Thyroid gland (tissue), 4 donors: ENCODE data around the gene RYR3. TPM values are rescaled to one million over a fixed set of nuclear protein-coding genes. Genes with fewer than 3 reads are reported as not detected.

ENCODE experiments used
- DNase-seq, 2 donors: peaks; one replicate each; pipeline ENCODE4 v3.0.0-alpha.2; 2019
- H3K27ac ChIP-seq, 3 donors: fragments of 200-600 bp; sonication (generic); 1 replicate in 2 of 3; 2 replicates in 1 of 3; pipeline ENCODE4 v1.5.1; 2016 to 2019; ENCODE audit warnings: mild to moderate bottlenecking in 1 of 3, moderate library complexity in 1 of 3
- H3K27me3 ChIP-seq: fragments of 200-600 bp; sonication (generic); one replicate; pipeline ENCODE4 v1.5.1; 2019
- H3K36me3 ChIP-seq, 2 donors: fragments of 200-600 bp; sonication (generic); one replicate each; pipeline ENCODE4 v1.5.1; 2016 to 2019
- H3K4me1 ChIP-seq, 2 donors: fragments of 200-600 bp; sonication (generic); one replicate each; pipeline ENCODE4 v1.5.1; 2017 to 2019
- H3K4me3 ChIP-seq, 3 donors: fragments of 200-600 bp; sonication (generic); replicated peaks in 1 of 3; 1 replicate in 2 of 3; 2 replicates in 1 of 3; pipeline ENCODE4 v1.5.1; 2016; ENCODE audit warnings: mild to moderate bottlenecking in 1 of 3
- H3K9me3 ChIP-seq: fragments of 200-600 bp; sonication (generic); one replicate; pipeline ENCODE4 v1.5.1; 2017
- CTCF ChIP-seq, 6 experiments: fragments of 200-600 bp in 3 of 6; fragments of 450-650 bp in 3 of 6; sonication (generic) in 3 of 6; IDR thresholded peaks; one replicate each; pipeline ENCODE4 v1.5.1; 2016 to 2019; ENCODE audit warnings: antibody characterized with exemption in 6 of 6, mild to moderate bottlenecking in 2 of 6, inconsistent platforms in 1 of 6, moderate library complexity in 1 of 6
- POLR2A ChIP-seq, 2 donors: fragments of 450-650 bp; IDR thresholded peaks; one replicate each; pipeline ENCODE4 v1.6.1; 2017; ENCODE audit warnings: antibody characterized with exemption in 2 of 2, mild to moderate bottlenecking in 2 of 2, moderate library complexity in 1 of 2
- WGBS, 2 donors: methylation state at CpG; one replicate each; pipeline ENCODE4 v1.1.5; 2017; 5-methylcytosine and 5-hydroxymethylcytosine counted together
- intact Hi-C: fragments of 100-400 bp; cut with DNase I; formaldehyde crosslinking; loops from one replicate; pipeline ENCODE4 v1.15.1; 2023
- total RNA-seq, 4 donors: library from RNA; depleted of rRNA; stranded (reverse); fragments of >200 nt; gene quantifications; one replicate each; pipeline ENCODE4 v1.2.3, GENCODE V29; 2016

Gene RYR3
- total RNA-seq, 4 donors from 2014 or later, result 0.27 to 4.2 (median 0.34) TPM

GRCh38 chr15:33729653-33730052, 418.9 kb downstream of the RYR3 start:
- Histone ChIP-seq H3K27ac (no peak overlapping the region), H3K27me3 (no peaks in the 10 kb centered on the region), H3K9me3 (no peaks in the 10 kb centered on the region), H3K36me3 (no peaks in the 10 kb centered on the region), H3K4me3 (no peak overlapping the region), H3K4me1 (no peaks in the 10 kb centered on the region)
- DNase-seq, result peak; percentile 8 to 17
- 84 to 92% methylated on average over 4 of the region's 4 CpGs for WGBS, 2 donors
- TF ChIP-seq CTCF (IDR thresholded peaks at IDR 0.05) (peak in 3 of 6 experiments; percentile 14 to 29 (median 29)), POLR2A (IDR thresholded peaks at IDR 0.05) (no peak)
- intact Hi-C loops, result loop anchor here (10.0 kb wide), 1 partner anchor 235 kb away; the partner anchor contains the start of gene CHRM5

- Histone ChIP-seq H3K9me3 (no peaks in the 10 kb centered on the region), H3K27me3 (no peaks in the 10 kb centered on the region), H3K4me3 (no peak overlapping the region), H3K27ac (no peak overlapping the region), H3K36me3 (no peaks in the 10 kb centered on the region), H3K4me1 (no peaks in the 10 kb centered on the region)
- intact Hi-C loops, result loop anchor here (10.0 kb wide), 1 partner anchor 234 kb away; the partner anchor contains the start of gene CHRM5
- DNase-seq, result no peak
- 81 to 94% methylated on average over 3 to 4 of the region's 4 CpGs for WGBS, 2 donors
- TF ChIP-seq CTCF (IDR thresholded peaks at IDR 0.05) (no peak), POLR2A (IDR thresholded peaks at IDR 0.05) (no peak)
Observed at GRCh38 chr15:33730815-33731214, 420.0 kb downstream of the RYR3 start.

- Histone ChIP-seq H3K27me3 (no peaks in the 10 kb centered on the region), H3K9me3 (no peaks in the 10 kb centered on the region), H3K36me3 (no peaks in the 10 kb centered on the region), H3K27ac (no peak overlapping the region), H3K4me3 (no peak overlapping the region), H3K4me1 (no peaks in the 10 kb centered on the region)
- intact Hi-C loops, result loop anchor here (10.0 kb wide), 1 partner anchor 230 kb away; the partner anchor contains the start of gene CHRM5
- WGBS, 2 donors, result 20 to 39% methylated on average over 1 of the region's 1 CpG
- TF ChIP-seq POLR2A (IDR thresholded peaks at IDR 0.05), result no peak
- TF ChIP-seq CTCF (IDR thresholded peaks at IDR 0.05), result no peak
- DNase-seq, result no peak
Observed at GRCh38 chr15:33735143-33735542, 424.4 kb downstream of the RYR3 start.

GRCh38 chr15:33735637-33736247, 425.0 kb downstream of the RYR3 start:
- TF ChIP-seq CTCF (IDR thresholded peaks at IDR 0.05) (peak in 5 of 6 experiments; percentile 31 to 67 (median 60)), POLR2A (IDR thresholded peaks at IDR 0.05) (no peak)
- intact Hi-C loops, result loop anchor here (10.0 kb wide), 1 partner anchor 229 kb away; the partner anchor contains the start of gene CHRM5

More at GRCh38 chr15:33735637-33736247, 425.0 kb downstream of the RYR3 start:
- H3K36me3 ChIP-seq, result no peaks in the 10 kb centered on the region
- no peak overlapping the region for H3K27ac ChIP-seq
- DNase-seq, result peak; percentile 41 to 49
- H3K9me3 ChIP-seq, result no peaks in the 10 kb centered on the region
- H3K4me3 ChIP-seq, result no peak overlapping the region
- H3K27me3 ChIP-seq, result no peaks in the 10 kb centered on the region
- 44 to 53% methylated on average over 7 of the region's 7 CpGs for WGBS, 2 donors
- no peaks in the 10 kb centered on the region for H3K4me1 ChIP-seq
